Cardiac fibroblast (primary cell): ENCODE data around the gene OR51D1.

Source experiments
- DNase-seq, 2 donors: peaks; one replicate each; pipeline versions ENCODE4 v3.0.0 to v3.0.0-alpha.2; 2010; ENCODE audit warnings: low read depth in 2 of 2
- H3K4me3 ChIP-seq, 2 donors: replicated peaks in 1 of 2; 1 replicate in 1 of 2; 2 replicates in 1 of 2; pipeline ENCODE4 v1.5.1; 2011; ENCODE audit warnings: low read depth in 2 of 2, low read length in 2 of 2, mild to moderate bottlenecking in 2 of 2, moderate library complexity in 1 of 2
- TF ChIP-seq, protein P1 (sequence below): IDR thresholded peaks from one replicate; pipeline ENCODE4 v1.5.1; 2011; ENCODE audit warnings: low read depth, mild to moderate bottlenecking, low read length, inconsistent platforms

The OR51D1 gene

GRCh38 chr11:4636136-4636535 lies 1.1 kb upstream of the OR51D1 start:
- no peak for DNase-seq
- TF ChIP-seq, protein P1, sequence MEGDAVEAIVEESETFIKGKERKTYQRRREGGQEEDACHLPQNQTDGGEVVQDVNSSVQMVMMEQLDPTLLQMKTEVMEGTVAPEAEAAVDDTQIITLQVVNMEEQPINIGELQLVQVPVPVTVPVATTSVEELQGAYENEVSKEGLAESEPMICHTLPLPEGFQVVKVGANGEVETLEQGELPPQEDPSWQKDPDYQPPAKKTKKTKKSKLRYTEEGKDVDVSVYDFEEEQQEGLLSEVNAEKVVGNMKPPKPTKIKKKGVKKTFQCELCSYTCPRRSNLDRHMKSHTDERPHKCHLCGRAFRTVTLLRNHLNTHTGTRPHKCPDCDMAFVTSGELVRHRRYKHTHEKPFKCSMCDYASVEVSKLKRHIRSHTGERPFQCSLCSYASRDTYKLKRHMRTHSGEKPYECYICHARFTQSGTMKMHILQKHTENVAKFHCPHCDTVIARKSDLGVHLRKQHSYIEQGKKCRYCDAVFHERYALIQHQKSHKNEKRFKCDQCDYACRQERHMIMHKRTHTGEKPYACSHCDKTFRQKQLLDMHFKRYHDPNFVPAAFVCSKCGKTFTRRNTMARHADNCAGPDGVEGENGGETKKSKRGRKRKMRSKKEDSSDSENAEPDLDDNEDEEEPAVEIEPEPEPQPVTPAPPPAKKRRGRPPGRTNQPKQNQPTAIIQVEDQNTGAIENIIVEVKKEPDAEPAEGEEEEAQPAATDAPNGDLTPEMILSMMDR = no peak
- H3K4me3 ChIP-seq = no peak overlapping the region

- no peak for DNase-seq
- H3K4me3 ChIP-seq = no peak overlapping the region
- TF ChIP-seq, protein P1 = no peak
Measured at GRCh38 chr11:4637662-4638047, 378 bp downstream of the OR51D1 start.

- no peak for DNase-seq
- TF ChIP-seq, protein P1 = no peak
- H3K4me3 ChIP-seq = no peak overlapping the region
Measured at GRCh38 chr11:4639931-4640330, 2.7 kb downstream of the OR51D1 start.

DNA sequence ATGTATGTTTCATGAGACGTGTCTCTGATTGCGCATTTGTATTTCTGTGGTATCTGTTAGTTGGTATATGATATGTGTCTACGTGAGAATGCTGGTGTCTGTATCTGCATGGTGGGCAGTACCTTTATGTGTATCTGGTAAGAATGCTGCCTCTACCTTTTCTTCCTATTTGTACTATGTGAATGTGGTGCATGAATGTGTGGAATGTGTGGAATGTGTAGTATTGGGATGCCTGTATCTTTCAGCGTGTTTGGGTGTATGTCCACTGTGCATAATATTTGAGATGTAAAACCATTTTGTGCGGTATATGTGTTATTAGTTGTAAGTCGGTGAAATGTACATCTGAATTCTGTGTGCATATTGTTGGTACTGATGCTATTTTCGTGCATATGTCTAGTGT lies 4.2 kb downstream of the OR51D1 start:
- H3K4me3 ChIP-seq = no peak overlapping the region
- TF ChIP-seq, protein P1 = no peak
- no peak for DNase-seq

DNA sequence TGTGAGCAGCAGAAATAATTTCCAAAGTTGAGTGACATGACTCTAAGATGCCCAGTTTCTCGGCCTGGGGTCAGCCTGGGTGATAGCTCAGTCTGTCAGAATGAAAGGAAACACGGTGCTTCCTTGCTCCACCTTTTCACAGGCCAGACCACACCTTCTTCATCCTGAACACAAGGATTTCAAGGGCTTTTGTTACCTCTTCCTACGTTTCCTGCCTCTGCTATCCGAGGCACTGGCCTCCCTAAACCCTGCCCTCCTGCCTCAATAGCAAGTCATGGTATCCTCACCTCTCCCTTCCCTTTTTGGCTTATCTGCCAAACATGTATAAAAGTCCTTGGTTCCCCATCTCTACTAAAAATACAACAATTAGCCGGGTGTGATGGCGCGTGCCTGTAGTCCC lies 4.8 kb downstream of the OR51D1 start:
- TF ChIP-seq, protein P1 = no peak
- no peak for DNase-seq
- no peak overlapping the region for H3K4me3 ChIP-seq

GRCh38 chr11:4643076-4643475 lies 5.8 kb downstream of the OR51D1 start:
- TF ChIP-seq, protein P1 = no peak
- DNase-seq = peak in 1 of 2 donors; percentile 38
- H3K4me3 ChIP-seq = no peak overlapping the region

DNA sequence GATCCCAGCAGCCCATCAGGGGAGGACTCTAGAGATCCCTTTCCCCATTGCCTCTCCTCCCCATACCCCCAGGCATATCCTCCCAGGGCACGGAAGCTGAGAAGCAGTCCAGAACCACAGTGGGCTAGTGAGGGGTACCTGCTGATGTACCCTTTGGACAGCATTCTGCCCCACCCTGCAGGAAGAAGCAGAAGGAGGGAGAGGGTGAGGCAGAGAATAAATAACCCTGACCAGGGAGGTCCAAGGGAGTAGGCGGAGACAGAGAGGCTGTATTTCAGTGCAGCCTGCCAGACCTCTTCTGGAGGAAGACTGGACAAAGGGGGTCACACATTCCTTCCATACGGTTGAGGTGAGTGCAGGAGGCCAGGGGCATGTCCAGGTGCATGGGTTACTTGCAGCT lies 6.4 kb downstream of the OR51D1 start, which contains the start of gene OR51E1:
TSS of gene OR51E1 (plus strand) at position 301 of the 400 bp plus-strand sequence. CDS start 8,545 bp downstream, outside the sequence.
- TF ChIP-seq, protein P1 = no peak
- no peak within 1 kb of the TSS for H3K4me3 ChIP-seq
- DNase-seq = no peak
